ENCODE measurements around the gene ZNF280D.

- TF ChIP-seq CTCF (IDR thresholded peaks at IDR 0.05) = no peak
- no peak for TF ChIP-seq MAX (IDR thresholded peaks at IDR 0.05)
- TF ChIP-seq RCOR1 (IDR thresholded peaks at IDR 0.05; ENCODE audit: low read depth, low read length) = no peak
Measured at GRCh38 chr15:56653787-56654186, 79.5 kb downstream of the ZNF280D start.
